HG03354 (cell line): ENCODE results near the gene BAAT.
A peak's percentile ranks its signal among the peaks of the same experiment; 100 is the strongest.

Experiments used
- ATAC-seq: cut with Tn5 transposase; IDR thresholded peaks from one replicate; pipeline ENCODE4 v1.9.1; 2021; ENCODE audit warnings: mild to moderate bottlenecking; ENCODE audit not compliant: unreplicated experiment, poor library complexity, severe bottlenecking

Gene BAAT

GRCh38 chr9:101399643-101399970 is 14.8 kb upstream of the BAAT start:
- no peak for ATAC-seq

GRCh38 chr9:101398930-101399642 is 14.3 kb upstream of the BAAT start:
- ATAC-seq: peak; percentile 17

- ATAC-seq: peak; percentile 98
Observed at GRCh38 chr9:101398068-101398929, 13.5 kb upstream of the BAAT start, which contains the start of the genes MRPL50 and ZNF189. TSS of gene MRPL50 (minus strand) at chr9:101398618. CDS start at chr9:101398592, 26 bp downstream. TSS of gene ZNF189 (plus strand) at chr9:101398851. CDS start at chr9:101399157, 306 bp downstream.

- ATAC-seq: no peak
Observed at GRCh38 chr9:101397746-101398067, 12.9 kb upstream of the BAAT start.

DNA sequence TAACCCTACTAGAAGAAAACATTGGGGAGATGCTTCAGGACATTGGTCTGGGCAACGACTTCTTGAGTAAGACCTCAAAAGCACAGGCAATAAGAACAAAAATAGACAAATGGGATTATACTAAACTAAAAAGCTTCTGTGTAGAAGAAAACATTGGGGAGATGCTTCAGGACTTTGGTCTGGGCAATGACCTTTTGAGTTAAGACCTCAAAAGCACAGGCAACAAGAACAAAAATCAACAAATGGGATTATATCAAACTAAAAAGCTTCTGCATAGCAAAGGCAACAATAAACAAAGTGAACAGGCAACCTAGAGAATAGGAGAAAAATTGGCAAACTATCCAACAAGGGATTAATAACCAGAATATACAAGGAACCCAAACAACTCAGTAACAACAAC is 9.9 kb upstream of the BAAT start:
- no peak for ATAC-seq

- no peak for ATAC-seq
Observed at GRCh38 chr9:101393135-101393534, 8.3 kb upstream of the BAAT start.

GRCh38 chr9:101388507-101388993 is 3.7 kb upstream of the BAAT start:
- ATAC-seq: no peak

DNA sequence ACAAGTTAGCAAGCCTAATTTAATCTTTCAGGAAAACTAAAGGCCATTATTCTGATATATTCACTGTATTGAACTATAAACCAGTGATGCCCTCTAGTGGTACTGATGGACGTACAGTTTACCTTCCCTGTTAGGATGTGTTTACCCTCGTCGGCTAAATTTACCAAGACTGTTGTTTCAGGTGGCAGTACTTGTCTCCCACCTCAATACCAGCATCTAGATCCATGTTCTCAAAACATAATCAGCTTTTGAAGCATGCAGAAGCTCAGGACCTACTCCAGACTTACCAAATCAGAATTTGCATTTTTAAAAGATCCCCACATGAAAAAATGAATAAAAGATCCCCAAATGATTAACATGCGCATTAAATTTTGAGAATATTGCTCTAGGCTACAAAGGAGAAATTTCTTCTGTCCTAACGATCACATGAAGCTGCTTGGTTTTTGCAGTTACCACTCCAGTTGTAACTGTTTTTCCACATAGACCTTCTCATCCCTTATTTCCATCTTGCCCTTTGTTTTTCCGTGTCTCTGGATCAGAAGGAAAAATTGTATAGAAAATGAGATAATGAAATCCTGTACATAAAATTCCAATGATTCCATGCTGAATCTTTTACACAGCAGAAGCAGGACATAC is 3.2 kb upstream of the BAAT start:
- peak; percentile 83 for ATAC-seq

DNA sequence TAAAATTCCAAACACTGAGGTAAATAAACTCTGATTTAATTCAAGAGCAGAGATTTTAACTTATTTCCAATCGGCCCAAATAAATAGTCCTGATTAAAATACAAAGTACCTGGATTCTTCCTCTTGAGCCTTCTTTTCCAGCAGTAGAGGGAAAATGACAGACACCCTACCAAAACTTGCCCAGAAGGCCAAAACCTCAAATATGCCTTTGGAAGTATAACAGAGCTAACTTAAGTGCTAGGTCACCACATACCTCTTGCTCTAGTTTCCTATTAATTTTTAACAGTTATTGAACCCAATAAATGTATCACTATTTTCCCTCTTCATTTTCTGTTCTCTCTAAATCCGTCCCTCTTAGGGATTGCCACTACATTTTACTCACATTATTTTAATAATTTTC is 1.4 kb downstream of the BAAT start:
- no peak for ATAC-seq

- ATAC-seq: no peak
Observed at GRCh38 chr9:101381833-101382342, 2.9 kb downstream of the BAAT start.

- no peak for ATAC-seq
Observed at GRCh38 chr9:101381118-101381517, 3.7 kb downstream of the BAAT start.

DNA sequence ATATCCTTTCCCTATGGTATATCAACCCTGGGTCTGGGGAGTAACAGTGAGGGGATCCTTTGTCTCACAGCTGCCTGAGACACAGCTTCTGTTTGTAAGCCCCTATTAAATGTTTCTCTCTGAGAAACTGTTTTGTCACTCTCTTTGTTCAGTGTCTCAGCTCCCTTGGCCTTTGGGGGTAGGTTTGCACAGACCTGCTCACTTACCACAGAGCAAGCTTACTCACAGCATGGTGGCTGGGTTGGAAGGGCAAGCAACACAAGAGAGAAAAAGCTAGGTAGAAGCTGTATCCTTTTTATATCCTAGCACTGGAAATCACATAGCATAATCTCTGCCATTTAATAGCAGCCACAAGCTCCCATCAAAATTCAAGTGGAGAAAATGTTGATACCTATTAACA is 4.5 kb downstream of the BAAT start:
- ATAC-seq: no peak

DNA sequence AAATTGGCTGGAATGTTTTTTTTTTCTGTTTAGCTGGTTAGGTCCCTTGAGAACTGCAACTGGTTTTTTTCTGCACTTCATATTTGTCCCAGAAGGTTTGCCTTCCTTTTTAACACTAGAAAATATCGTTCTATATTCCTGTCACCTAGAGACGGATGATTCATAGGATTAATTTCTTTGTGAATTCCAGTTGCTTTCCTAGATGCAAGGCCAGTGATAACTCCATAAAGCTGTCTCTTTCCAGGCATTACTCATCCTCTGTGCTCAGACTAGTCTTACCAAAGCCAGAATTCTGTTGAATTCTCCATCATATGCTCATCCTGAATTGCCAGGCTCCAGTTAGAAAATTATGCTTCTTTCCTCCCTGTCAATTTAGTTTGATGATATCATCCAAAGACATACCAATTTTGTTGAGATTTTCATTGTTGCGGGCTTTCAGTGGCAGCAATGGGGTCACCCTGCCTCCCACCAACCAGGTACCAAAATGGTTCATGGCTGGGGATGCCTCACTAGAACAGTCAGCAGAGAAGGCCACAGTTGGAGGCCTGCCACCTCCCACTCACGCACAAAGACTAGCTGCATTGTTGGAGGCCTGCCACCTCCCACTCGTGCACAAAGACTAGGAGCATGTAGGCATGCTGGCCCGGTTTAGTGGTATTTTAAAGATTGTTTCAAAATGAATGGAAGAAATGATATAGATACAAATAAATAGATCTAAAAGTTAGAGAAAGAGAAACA is 8.5 kb downstream of the BAAT start:
- no peak for ATAC-seq

DNA sequence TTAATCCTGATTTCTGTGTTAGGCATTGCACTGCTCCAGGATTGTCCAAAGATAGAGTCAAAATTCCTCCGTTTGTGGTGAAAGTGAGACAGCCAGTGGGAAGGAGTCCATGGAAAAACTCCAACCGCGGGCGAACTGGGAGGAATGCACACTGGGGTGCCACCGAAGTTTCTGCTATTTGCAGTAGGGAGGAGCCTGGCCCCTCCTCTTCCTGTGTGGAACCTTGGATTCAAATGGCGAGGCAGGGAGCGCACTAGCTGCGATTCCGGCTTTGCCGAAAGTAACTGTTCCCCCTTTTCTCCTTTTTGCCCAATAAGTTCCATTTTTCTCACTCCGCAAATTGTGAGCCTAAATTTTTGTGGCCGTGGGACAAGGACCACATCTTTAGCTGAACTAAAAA is 9.3 kb downstream of the BAAT start:
- ATAC-seq: no peak

- ATAC-seq: no peak
Observed at GRCh38 chr9:101372327-101373118, 12.3 kb downstream of the BAAT start.

- no peak for ATAC-seq
Observed at GRCh38 chr9:101371813-101372212, 13.0 kb downstream of the BAAT start.

- no peak for ATAC-seq
Observed at GRCh38 chr9:101369884-101370531, 14.8 kb downstream of the BAAT start.

DNA sequence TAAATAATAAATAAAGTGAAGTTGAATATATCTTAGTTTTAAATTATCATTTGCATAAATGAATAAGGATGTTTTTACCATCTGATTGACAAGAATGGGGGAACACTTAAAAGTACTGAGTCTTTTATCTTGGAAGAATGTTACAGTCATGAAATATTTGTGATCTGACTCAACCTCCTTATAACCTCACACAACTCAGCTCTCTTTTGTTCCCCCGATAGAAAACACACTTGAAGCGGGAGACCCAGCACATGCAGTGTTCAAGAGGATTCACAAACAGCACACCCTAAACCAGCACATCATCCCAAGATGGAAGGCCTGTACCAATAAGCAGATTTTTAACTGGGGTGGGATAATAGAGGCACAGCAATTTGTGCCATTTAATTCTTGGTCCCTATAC is 15.5 kb downstream of the BAAT start:
- no peak for ATAC-seq

DNA sequence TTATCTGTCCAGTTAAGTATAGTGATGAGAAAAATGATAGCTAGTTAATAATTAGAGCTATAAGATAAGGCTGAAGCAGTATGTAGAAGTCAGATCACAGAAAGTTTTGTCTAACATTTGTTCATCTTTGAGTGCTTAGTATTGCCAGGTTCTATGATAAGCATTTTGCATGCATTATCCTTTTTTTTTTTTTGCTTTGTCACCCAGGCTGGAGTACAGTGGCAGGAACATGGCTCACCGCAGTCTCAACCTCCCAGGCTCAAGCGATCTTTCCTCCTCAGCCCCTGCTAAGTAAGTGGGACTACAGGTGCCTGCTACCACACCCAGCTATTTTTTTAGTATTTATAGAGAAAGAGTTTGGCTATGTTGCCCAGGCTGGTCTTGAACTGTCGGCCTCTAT is 17.5 kb downstream of the BAAT start:
- ATAC-seq: no peak
